BJ (cell line): ENCODE results near the gene RET. TPM values are rescaled to one million over a fixed set of nuclear protein-coding genes. Genes with fewer than 3 reads are reported as not detected.

ENCODE experiments used
- CTCF ChIA-PET: fragments of 350-600 bp; formaldehyde crosslinking; extraction: SDS; loops from one replicate; lab custom pipeline; 2021; ENCODE audit warnings: antibody characterized with exemption, inconsistent platforms; lab: Yijun Ruan, JAX
- POLR2A ChIA-PET: fragments of 300-600 bp; sonication (Branson Sonifier 250); formaldehyde crosslinking; extraction: SDS; loops from one replicate; lab custom pipeline; 2021; ENCODE audit warnings: antibody characterized with exemption; lab: Charles Lee
- DNase-seq: peaks from one replicate; pipeline ENCODE4 v3.0.0-alpha.2; 2011; ENCODE audit warnings: low read depth
- H3K27me3 ChIP-seq: 2 replicates; pipeline ENCODE4 v1.6.0; 2011; ENCODE audit warnings: low read length; ENCODE audit not compliant: control insufficient read depth, insufficient read depth
- H3K36me3 ChIP-seq: 2 replicates; pipeline ENCODE4 v1.5.1; 2011; ENCODE audit warnings: low read length; ENCODE audit not compliant: control insufficient read depth, insufficient read depth
- H3K4me3 ChIP-seq: 2 replicates; pipeline ENCODE4 v1.5.1; 2011; ENCODE audit warnings: low read depth, mild to moderate bottlenecking, control low read depth, low read length
- polyA plus RNA-seq: library from polyadenylated mRNA; depleted of rRNA; stranded (reverse); fragments of >200 nt; gene quantifications from 2 replicates; pipeline ENCODE4 v1.2.3, GENCODE V29; 2011
- TF ChIP-seq, protein P1 (sequence below): IDR thresholded peaks from 2 replicates; pipeline ENCODE4 v1.5.1; 2011; ENCODE audit warnings: low read depth, mild to moderate bottlenecking, control low read depth, inconsistent platforms, low read length, moderate library complexity; ENCODE audit not compliant: insufficient read depth

Gene RET
- polyA plus RNA-seq, 1 experiment: 0.29 TPM

- TF ChIP-seq, protein P1, sequence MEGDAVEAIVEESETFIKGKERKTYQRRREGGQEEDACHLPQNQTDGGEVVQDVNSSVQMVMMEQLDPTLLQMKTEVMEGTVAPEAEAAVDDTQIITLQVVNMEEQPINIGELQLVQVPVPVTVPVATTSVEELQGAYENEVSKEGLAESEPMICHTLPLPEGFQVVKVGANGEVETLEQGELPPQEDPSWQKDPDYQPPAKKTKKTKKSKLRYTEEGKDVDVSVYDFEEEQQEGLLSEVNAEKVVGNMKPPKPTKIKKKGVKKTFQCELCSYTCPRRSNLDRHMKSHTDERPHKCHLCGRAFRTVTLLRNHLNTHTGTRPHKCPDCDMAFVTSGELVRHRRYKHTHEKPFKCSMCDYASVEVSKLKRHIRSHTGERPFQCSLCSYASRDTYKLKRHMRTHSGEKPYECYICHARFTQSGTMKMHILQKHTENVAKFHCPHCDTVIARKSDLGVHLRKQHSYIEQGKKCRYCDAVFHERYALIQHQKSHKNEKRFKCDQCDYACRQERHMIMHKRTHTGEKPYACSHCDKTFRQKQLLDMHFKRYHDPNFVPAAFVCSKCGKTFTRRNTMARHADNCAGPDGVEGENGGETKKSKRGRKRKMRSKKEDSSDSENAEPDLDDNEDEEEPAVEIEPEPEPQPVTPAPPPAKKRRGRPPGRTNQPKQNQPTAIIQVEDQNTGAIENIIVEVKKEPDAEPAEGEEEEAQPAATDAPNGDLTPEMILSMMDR: no peak
- CTCF ChIA-PET: no interaction called here
- no peaks in the 10 kb centered on the region for H3K27me3 ChIP-seq
- POLR2A ChIA-PET: no interaction called here
- H3K36me3 ChIP-seq: no peaks in the 10 kb centered on the region
- DNase-seq: no peak
- no peak overlapping the region for H3K4me3 ChIP-seq
These were observed 31.1 kb upstream of the RET start for GRCh38 chr10:43045631-43046287.

DNA sequence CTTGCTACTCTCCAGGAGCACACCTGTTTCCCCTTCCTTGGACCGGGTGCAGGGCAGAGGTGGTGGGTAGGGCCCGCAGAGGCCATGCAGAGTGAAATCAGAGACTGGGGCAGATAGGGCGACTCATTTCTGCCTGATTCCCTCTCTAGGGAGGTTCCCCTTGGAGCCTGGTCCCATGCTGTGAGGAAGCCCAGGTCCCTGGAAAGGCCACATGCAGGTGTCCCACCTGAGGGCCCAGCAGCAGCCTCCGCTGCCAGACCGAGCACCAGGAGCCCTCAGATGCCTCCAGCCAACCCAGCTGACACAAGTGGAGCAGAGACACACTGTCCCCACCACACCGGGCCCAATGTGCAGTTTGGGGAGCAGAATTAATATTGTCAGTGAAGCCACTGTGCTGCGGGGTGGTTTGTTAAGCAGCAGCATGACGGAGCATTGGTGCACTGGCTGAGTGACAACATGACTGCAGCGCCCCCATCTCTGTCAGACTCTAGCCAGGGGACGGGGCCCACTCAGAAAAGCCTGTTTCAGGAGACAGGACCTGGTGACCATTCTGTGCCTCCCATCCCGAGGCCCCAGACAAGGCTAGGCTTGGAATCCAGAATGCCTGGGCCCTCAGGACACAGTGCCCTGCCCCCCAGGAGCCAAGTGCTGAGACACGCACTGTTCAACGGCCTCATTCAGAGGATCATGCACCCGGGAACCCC, 30.4 kb upstream of the RET start:
- CTCF ChIA-PET: no interaction called here
- no peak for DNase-seq
- POLR2A ChIA-PET: no interaction called here
- TF ChIP-seq, protein P1: no peak
- Histone ChIP-seq H3K27me3 (no peaks in the 10 kb centered on the region), H3K4me3 (no peak overlapping the region), H3K36me3 (no peaks in the 10 kb centered on the region)

- Histone ChIP-seq H3K36me3 (no peaks in the 10 kb centered on the region), H3K4me3 (no peak overlapping the region), H3K27me3 (no peaks in the 10 kb centered on the region; the same call in 1 of the 2 replicates)
- POLR2A ChIA-PET: no interaction called here
- CTCF ChIA-PET: interaction anchor here (1.4 kb wide), 1 partner anchor 22 kb away, joined by 3 read pairs; no protein-coding TSS in a partner anchor
- TF ChIP-seq, protein P1: no peak
- no peak for DNase-seq
These were observed 29.4 kb upstream of the RET start for GRCh38 chr10:43047288-43047970.

GRCh38 chr10:43048301-43049051, 28.4 kb upstream of the RET start:
- H3K27me3 ChIP-seq: no peaks in the 10 kb centered on the region; the same call in 1 of the 2 replicates
- no peak overlapping the region for H3K4me3 ChIP-seq
- peak; percentile 4 for DNase-seq
- CTCF ChIA-PET: interaction anchor here (1.1 to 1.4 kb wide), 2 partner anchors 16 to 21 kb away, joined by 3 read pairs; no protein-coding TSS in a partner anchor
- no peaks in the 10 kb centered on the region for H3K36me3 ChIP-seq
- TF ChIP-seq, protein P1: no peak
- POLR2A ChIA-PET: no interaction called here
